HG03060 (cell line): ENCODE measurements around the gene WWC2.

Experiments used
- ATAC-seq: cut with Tn5 transposase; IDR thresholded peaks from one replicate; pipeline ENCODE4 v1.9.1; 2021; ENCODE audit warnings: low read depth, moderate number of reproducible peaks; ENCODE audit not compliant: unreplicated experiment

Gene WWC2

GRCh38 chr4:183369073-183369472 lies 270.0 kb downstream of the WWC2 start:
- no peak for ATAC-seq
